Measurements from ENCODE around the gene ANKS1A.

DNA sequence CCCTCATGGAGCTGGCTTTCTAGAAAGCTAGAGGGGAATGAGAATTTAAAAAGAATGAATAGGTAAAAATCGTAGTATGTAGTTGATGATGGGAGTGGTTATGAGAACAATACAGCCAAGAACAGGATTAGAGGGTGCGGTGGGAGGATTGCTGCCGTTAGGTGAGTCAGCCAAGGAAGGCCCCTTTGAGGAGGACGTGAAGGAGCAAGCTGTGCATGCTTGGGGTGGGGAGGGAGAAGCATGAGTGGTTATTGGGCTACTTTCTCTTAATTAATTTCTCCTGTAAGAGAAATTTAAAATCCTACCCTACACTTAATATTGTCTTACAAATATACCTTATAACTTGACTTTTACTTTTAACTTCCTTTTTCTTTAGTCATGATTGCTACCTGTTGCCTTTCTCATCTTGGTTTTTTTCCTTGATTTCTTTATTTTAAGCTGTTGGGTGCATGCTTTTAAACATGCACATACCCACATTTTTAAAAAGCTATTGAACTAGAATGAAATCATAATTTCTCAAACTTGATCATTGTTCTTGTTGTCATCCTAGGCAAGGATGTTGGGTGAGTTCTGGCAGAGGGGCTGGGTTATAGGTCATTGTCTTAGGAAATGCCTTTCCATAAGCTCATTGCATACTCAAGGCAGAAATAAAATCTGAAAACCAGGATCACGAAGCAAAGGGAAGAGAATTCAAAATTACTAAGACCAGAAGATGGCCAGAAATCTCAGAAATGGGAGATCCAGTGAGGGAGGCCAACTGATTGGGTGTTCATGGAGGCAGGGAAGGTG, 137.6 kb downstream of the ANKS1A start:
- TF ChIP-seq POLR2A (IDR thresholded peaks at IDR 0.05; ENCODE audit: low read length) (no peak), GATA1 (IDR thresholded peaks at IDR 0.05; ENCODE audit: low read depth, low read length) (no peak)
